UCSD-AML1 (cell line): Measurements from ENCODE around the gene FBXO48.
"Not testable (repeated sequence)": the region's sequence is repeated elsewhere in the genome, so short reads cannot be mapped to it uniquely, and the experiment has no call there.

Experiments used
- DNase-seq: peaks from one replicate; lab custom pipeline; 2025; ENCODE audit not compliant: unreplicated experiment; lab: John Stamatoyannopoulos, UW

Gene FBXO48

DNA sequence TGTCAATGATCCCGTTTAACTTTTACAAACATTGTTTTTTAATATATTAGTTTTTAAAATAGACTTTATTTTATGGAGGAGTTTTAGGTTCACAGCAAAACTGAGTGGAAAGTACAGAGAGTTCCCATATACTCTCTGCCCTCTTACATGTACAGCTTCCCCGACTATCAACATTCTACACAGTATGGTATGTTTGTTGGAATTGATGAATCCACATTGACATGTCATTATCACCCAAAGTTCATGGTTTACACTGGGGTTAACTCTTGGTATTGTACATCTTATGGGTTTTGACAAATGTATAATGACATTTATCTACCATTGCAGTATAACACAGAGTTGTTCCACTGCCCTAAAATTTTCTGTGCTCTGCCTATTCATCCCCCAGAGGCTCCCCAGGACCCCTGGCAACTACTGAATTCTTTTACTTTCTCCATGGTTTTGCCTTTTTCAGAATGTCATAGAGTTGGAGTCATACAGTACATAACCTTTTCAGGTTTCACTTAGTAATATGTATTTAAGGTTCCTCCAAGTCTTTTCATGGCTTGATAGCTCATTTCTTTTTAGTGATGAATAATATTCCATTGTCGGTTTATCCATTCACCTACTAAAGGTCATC lies 5.8 kb upstream of the FBXO48 start:
- DNase-seq, result no peak

DNA sequence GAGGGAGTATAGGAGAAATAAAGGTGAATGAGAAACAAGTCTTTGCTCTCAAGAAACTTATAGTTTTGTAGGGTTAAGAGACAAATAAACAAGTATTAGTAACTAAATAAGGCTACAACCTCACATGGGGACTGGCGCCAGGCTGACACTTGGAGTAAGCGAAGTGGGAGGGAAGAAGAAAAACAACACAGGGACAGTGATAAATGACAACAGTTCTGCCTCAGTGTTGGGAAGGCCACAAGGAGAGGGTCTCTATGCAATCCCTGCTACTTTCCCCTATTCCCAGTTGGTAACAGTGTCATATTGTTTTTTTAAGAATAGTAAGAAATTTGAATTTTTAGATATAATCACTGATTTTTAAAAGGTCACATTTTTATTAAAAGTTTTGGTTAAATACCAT lies 4.3 kb upstream of the FBXO48 start:
- DNase-seq, result no peak

DNA sequence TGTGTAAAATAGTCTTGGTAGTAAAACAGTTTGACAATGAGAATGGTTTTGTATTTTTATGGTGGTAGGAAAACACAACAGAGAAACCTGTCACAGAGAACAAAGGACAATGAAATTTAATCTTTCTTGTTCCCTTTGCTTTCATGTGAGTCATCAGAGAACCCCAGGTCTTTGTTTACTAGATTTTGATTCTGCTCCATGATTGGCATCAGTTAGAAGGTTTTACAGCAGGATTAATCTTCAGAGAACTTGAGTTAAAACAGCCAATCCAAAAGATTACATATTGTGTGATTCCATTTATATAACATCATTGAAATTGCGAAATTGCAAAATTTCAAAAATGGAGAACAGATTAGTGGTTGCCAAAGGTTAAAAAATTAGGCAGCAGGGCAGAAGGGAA lies 2.8 kb upstream of the FBXO48 start:
- DNase-seq, result no peak

DNA sequence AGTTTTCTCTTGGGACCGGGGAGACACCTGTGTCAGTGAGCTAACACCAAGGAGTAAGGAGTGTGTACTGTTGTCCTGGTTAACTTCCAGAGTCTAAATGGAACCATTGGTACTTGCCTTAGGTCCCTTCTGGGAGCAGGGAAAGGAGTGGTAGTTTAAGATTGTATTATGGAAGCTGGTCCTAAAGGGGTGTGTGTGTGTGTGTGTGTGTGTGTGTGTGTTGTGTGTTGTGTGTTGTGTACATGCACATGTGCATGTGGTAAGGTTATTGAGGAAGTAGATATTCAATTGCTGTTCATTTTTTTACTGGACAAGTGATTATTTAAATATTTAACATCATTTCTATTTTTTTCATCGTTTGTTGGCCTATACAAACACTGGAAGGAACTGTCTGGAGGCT lies 1.7 kb upstream of the FBXO48 start:
- no peak for DNase-seq

DNA sequence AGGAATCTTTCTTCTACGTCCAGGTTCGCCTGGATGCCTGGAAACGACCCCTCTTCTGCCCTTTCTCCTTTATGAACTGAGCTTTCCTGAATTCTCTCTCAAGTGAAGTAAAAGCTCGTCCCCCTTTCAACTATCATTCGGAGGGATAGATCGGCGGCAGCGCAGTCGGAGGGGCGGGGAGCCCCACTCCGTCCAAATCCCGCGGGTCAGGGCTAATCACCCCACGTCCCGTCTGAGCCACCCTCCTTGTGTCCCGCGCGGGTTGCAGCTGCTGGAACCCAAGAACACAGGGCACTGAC lies 367 bp downstream of the FBXO48 start:
- no peak for DNase-seq

DNA sequence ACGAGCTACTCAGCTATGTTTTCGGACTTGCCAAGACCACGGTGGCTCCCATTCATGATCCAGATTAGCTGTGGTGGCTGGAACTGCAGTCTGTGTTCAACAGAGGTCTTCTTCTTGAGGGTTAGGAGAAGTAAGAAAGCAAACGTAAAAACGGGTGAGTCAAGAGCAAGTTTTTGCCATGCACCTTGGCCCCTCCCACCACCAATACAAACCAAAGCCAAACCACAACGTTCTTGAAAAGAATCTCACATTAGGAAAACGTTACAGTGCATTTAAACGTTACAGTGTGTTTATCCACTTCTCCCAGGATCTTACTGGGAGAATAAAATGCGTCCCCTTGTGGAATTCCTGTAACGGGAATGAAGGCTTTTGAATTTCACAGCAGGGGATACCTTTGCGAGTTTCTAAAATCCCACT lies 725 bp downstream of the FBXO48 start:
- DNase-seq, result no peak

DNA sequence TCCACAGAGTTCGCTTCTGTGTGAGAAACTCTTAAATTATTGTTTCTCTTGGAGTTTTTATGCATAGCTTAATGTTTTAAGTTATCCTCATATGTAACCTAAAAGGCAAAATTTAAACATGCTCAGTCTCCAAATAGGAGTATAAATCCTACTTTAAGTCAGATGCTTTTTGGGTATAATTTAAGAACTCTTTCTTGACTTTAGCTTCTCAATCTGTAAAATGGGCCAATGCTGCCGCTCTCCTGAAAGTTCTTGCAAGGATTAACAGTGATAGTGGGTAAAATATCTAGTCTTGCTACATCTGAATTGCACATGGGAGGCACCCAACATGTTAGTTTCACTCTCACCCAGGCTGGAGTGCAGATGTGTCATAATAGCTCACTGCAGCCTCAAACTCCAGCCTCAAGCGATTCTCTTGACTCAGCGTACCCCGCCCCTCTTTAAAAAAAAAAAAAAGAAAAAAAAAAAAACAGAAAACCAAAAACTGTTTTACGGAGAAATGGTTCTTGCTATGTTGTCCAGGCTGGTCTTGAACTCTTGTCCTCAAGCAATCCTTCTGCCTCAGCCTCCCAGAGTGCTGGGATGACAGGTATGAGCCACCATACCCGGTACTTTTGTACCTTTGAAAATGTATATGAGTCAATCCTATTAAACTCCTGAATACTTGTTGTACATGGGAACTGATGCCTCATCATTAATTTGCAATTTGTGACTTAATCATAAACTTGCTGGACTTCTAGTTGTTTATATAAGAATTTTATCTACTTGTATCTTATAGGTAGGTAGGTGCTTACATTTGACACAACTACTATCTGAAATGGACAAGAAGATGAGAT lies 1.8 kb downstream of the FBXO48 start:
- DNase-seq, result no peak

DNA sequence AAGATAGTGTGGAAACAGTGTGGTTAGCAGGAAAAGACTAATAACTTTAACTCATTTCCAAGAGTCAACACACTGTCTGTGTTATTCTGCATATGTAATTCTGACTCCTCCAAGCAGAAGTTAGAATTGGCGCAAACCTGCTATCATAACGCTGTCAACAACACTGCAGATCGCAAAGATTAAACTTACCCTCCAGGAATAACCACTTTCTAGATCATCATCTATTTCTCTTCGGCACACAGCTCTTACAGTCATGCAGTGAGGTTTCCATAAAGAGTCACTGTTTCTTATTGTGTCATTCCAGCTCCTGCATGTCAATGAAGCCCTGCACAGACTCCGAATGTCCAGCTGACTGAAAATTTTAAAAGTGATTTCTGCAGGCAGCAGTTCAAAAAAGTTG lies 2.4 kb downstream of the FBXO48 start:
- no peak for DNase-seq

DNA sequence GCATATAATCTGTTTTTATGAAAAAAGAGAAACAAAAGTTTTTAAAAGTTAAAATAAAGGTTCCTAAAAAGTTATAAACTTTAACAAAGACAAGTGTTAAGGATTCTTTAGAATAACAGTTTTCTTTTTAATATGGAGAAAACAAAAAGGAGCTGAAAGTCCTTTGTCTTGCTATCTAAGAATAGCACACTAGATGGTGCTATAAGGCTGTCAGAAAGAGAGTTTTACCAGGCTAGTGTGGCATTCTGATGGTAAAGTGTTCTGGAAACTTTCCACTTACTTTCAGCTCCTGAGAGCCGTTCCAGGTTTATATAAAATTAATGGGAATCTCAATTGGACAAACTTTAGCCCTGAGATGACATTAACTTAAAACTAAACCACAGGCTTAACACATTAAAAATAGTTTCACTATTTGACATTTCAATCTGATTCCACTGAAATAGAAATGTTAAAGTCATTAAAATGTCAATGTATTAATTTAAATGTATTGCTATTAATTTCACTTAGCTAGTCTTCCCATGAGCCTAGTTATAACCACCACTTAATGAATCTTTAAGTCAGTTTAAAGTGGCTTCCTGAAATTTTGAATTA lies 3.7 kb downstream of the FBXO48 start:
- no peak for DNase-seq

DNA sequence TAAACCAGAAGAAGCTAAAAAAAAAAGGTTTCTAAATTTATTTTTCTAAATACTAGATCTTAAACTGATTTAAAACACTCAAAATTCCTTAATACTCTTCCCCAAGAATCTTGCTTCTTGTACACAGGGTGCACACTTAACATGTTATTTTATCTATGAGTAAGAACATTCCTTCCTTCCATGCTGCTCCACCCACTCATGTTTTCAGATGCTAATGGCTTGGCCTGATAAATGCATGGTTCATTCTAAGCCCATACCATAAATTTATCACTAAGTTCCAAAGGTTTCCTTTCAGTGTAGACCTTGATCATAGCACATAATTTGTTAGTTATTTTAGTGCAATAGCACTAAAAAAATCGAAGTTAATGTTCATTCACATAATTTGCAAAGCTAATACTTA lies 8.1 kb downstream of the FBXO48 start:
- DNase-seq, result no peak

DNA sequence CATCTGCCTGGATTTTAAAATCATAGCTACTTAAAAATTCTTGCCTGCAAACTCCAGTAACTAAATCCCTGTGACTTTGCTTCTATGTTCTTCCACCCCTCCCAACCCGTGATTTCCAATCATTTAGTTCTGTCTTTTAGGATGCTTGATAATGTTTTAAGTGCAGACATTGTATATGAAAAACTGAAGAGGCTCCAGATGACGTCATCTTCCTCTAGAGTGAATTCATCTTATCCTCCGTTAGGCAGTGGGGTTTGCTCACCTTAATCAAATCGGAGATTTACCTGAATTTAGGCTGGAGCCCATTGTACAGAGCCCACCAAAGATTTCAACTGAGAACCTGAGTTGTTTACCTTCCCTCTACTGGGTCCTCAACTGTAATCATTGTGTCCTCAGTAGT lies 10.9 kb downstream of the FBXO48 start:
- DNase-seq, result no peak

DNA sequence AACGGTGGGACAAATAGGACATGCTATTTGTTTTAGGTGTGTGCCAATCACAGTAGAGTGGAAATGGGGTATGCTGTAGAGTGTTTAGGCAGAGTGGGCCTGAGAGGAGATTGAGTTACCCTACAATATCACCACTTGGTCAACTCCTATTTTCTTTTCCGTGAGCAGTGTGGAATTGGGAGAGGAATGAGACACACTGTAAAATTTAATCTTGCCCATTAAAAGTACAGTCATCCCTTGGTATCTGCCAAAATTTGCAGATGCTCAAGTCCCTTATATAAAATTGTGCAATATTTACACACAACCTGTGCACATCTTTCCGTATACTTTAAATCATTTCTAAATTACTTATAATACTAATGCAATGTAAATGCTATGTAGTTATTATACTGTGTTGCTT lies 12.4 kb downstream of the FBXO48 start:
- DNase-seq, result no peak

DNA sequence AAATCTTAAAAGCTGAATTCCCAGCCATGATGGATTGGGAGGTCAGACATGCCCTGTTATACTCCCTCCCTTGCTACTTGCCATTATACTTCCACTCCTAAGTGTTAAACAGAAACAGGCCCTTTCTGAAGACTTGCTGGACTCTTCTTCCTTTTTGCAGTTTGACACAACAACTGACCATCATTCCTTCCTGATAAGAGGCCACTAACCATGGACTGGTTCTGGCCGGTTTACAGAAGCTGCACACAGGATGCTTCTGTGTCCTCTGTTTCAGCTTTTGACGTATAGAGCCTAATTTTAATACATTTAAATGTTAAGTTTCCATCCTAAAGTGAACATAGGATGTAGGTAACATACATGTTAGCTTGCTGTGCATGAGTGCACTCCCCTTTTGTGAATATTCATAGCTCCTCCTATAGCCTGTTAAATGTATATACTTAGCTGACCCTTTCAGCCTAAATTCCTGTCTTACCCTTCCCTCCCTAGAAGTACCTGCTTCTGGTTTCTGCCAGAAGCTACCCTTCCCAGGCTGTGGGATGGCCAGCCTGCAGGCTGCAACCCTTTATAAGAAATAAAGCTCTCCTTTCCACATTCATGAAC lies 13.2 kb downstream of the FBXO48 start:
- no peak for DNase-seq

DNA sequence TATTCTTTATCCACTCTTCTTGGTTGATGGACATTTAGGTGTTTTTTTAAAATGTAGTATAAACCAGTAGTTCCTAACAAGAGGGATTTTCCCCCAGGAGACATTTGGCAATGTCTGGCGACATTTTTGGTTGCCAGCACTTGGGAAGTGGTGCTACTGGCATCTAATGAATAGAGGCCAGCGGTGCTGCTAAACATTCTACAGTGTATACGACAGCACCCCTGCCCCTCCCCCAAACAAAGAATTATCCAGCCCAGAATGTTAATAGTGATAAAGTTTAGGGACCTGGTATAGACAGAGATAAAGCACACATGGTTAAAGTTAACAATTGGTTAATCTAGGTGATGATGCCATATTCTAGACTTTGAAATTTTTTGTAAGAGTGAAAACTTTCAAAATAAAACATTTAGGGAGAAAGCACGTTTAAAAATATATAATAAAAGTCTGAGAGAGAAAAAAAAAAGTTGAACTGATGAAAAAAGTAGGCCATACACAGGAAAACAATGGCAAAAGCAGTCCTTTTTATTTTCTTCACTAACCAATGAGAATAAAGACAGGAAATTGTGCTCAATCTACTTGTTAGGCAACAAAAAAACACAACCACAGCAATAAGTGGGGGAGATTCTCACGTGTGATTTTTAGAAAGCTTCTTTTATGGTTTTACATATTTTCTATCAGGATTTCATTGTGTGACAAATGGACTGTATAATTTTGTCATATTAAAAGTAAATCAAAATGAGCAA lies 14.8 kb downstream of the FBXO48 start:
- no peak for DNase-seq

DNA sequence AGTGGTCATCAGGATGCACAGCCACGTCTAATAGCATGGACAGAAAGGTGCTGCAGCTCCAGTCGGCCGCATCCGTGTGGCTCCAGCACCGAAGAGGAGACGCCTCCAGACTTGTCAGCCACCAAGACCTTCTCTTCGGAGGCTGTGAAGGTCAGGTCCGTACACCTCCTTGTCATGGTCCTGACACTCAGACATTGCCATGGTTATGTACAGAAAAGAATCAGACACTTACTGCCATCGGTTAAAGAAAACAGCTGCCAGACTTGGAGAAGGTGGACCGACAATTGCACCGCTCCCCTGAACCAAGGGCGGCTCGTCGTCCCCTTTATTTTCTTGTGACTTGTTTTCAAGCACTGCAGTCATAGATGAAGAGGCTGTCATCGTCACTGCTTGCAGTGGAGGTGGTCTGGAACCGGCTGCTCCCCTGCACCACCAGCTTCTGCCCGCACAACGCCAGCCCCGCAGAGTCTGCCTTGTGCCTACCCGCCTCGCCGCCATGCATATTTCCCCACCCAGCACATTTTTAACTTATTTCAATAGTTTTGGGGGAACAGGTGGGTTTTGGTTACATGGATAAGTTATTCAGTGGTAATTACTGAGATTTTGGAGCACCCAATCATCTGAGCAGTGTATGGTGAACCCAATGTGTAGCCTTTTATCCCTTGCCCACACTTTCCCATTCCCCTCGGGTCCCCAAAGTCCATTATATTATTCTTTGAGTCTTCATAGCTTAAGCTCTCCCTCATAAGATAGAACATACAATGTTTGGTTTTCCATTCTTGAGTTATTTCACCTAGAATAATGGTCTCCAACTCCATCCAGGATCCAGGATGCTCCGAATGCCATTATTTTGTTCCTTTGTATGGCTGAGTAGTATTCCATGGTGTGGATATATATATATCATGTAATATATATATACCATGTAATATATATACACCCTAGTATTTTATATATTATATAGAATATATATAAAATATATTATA lies 18.1 kb downstream of the FBXO48 start:
- no peak for DNase-seq

DNA sequence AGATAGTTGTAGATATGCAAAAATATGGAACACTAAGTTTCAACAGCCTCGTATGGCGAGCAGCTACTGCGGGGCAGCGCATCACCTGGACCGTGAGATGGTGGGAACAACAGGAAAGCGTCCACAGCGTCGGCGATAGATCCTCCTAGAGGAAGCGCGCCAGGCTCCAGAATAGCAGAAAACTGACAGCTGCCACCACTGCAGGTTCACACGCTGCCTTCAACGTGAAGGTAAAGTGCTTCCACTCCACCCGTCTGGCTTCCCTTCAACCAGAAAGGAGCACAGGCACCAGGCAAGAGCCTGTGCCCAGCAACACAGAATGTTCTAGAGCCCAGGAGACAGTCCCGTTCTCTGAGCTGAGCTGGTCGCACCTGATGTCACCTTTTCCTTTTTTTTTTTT lies 20.0 kb downstream of the FBXO48 start:
- DNase-seq, result no peak

DNA sequence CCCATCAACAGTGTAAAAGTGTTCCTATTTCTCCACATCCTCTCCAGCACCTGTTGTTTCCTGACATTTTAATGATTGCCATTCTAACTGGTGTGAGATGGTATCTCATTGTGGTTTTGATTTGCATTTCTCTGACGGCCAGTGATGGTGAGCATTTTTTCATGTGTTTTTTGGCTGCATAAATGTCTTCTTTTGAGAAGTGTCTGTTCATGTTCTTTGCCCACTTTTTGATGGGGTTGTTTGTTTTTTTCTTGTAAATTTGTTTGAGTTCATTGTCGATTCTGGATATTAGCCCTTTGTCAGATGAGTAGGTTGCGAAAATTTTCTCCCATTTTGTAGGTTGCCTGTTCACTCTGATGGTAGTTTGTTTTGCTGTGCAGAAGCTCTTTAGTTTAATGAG lies 20.7 kb downstream of the FBXO48 start:
- not testable (repeated sequence) for DNase-seq

DNA sequence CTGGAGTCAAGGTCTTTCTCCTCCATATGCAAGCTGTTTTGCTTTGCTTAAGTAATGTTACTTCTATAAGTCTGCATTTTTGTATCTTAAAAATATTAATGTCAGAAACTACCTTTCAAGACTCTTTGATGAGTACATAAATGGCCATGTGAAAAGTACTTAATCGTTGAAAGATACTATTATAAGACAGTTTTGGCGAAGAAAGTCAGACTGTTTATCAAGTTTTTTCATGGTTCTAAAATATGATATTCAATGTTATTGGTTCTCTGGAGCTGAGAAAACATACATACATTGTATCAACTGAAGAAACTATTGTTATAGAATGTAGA lies 25.1 kb downstream of the FBXO48 start:
- no peak for DNase-seq

DNA sequence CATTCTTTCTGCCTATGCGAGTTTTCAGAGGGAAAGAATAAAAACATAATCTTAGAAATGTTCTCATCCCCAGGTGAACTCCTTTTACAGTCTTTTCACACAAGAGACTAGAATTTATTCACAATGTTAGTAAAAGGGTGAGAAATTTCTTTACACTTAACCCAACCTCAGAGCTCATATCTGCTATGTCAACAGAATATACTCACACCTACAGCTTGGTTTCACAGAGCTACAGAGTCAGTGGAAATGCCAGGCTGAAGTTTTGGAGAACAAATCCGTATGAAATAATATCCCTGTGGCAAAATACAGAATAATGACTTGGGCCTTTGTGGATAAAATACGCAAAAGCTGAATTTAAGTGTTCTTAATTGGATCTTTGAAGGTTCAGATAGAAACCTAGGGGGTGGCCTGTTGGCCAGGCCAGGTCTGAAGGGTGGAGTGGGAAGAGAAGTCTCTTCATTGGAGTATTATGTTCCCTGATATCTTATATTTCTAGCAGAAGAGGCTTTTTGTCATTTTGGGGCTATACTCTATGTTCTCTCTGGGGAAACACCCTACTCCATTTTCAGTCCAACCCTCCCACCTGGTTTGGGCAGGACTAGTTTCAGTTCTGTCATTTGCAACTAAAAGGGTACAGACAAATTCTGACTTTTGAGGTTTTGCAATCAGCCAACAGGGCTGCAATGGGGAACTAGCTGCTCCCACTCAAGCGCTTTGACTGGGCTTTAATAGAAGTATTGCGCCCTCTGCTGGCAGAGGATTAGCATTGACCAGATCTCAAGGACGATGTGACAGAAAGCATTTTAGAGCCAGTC lies 25.7 kb downstream of the FBXO48 start:
- peak; percentile 69 for DNase-seq
